ENCODE data around the gene DCTD.
A peak's percentile ranks its signal among the peaks of the same experiment; 100 is the strongest.

DNA sequence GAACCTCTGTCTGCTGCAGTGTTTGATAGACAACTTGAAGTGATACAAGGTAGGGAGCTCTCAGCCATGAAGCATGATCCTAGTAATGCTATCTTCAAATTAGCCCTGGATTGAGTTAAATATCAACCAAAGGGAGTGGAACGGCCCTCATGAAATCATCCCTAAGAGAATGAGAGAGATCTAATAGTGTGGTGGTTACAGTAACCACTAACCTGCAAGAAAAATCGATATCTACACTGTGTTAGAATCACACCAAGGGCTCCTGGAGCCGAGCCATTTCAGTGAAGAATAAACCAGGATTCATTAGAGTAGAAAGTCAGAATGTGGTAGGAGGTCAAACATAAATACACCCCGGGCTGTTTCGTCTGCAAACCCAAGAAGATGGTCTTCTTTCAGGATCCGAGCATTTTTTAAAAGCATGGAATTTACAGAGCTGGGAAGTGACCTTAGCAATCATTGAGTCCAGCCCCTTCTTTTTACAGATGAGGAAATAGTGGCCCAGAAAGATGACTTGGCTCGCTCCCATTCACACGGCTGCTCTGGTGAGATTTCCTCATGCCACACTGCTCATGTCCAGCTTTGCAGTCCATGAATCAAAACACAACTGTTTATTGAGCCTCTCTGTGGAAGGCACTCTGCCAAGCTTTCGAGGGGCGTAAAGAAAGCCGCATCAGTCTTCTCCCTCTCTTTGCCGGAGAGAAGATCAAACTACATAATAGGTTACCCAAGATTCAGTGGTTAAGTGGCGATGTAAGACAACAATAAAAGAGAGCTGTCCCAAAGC is 5.5 kb upstream of the DCTD start:
- TF ChIP-seq MAX (IDR thresholded peaks at IDR 0.05) (no peak), REST (IDR thresholded peaks at IDR 0.05) (peak; percentile 20), SP1 (IDR thresholded peaks at IDR 0.05) (peak; percentile 16), ZBTB33 (IDR thresholded peaks at IDR 0.05) (no peak), RXRA (IDR thresholded peaks at IDR 0.05) (peak; percentile 9 to 11), RAD21 (IDR thresholded peaks at IDR 0.05) (no peak), JUND (IDR thresholded peaks at IDR 0.05) (no peak), TAF1 (conservative IDR thresholded peaks at IDR 0.05) (no peak), GABPA (IDR thresholded peaks at IDR 0.05 in 1 of 2, conservative IDR thresholded peaks at IDR 0.05 in 1 of 2) (no peak), YY1 (IDR thresholded peaks at IDR 0.05) (no peak)
- TF ChIP-seq, protein P1, sequence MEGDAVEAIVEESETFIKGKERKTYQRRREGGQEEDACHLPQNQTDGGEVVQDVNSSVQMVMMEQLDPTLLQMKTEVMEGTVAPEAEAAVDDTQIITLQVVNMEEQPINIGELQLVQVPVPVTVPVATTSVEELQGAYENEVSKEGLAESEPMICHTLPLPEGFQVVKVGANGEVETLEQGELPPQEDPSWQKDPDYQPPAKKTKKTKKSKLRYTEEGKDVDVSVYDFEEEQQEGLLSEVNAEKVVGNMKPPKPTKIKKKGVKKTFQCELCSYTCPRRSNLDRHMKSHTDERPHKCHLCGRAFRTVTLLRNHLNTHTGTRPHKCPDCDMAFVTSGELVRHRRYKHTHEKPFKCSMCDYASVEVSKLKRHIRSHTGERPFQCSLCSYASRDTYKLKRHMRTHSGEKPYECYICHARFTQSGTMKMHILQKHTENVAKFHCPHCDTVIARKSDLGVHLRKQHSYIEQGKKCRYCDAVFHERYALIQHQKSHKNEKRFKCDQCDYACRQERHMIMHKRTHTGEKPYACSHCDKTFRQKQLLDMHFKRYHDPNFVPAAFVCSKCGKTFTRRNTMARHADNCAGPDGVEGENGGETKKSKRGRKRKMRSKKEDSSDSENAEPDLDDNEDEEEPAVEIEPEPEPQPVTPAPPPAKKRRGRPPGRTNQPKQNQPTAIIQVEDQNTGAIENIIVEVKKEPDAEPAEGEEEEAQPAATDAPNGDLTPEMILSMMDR (IDR thresholded peaks at IDR 0.05; ENCODE audit: low read depth, low read length, missing input control): no peak
- TF ChIP-seq, protein P2, sequence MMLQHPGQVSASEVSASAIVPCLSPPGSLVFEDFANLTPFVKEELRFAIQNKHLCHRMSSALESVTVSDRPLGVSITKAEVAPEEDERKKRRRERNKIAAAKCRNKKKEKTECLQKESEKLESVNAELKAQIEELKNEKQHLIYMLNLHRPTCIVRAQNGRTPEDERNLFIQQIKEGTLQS (IDR thresholded peaks at IDR 0.05): no peak

Measured in liver (tissue), 3 donors.